Testis (tissue), 3 donors: Measurements from ENCODE around the gene FBXW4. TPM values are rescaled to one million over a fixed set of nuclear protein-coding genes. Genes with fewer than 3 reads are reported as not detected.

Experiments used
- DNase-seq: peaks from one replicate; pipeline ENCODE4 v3.0.0-alpha.2; 2019
- H3K27ac ChIP-seq, 2 donors: fragments of 200-600 bp; sonication (generic); one replicate each; pipeline ENCODE4 v1.5.1; 2019
- H3K27me3 ChIP-seq: fragments of 200-600 bp; sonication (generic); one replicate; pipeline ENCODE4 v1.5.1; 2019
- H3K36me3 ChIP-seq: fragments of 200-600 bp; sonication (generic); one replicate; pipeline ENCODE4 v1.5.1; 2017; ENCODE audit warnings: low read depth; ENCODE audit errors: missing control alignments
- H3K4me1 ChIP-seq: fragments of 200-600 bp; sonication (generic); one replicate; pipeline ENCODE4 v1.5.1; 2019
- H3K4me3 ChIP-seq, 2 donors: fragments of 200-600 bp; sonication (generic); one replicate each; pipeline ENCODE4 v1.5.1; 2017 to 2019
- H3K9me3 ChIP-seq: fragments of 200-600 bp; sonication (generic); one replicate; pipeline ENCODE4 v1.5.1; 2017
- CTCF ChIP-seq, 3 experiments: fragments of 450-650 bp in 2 of 3; fragments of 200-600 bp in 1 of 3; sonication (generic) in 1 of 3; IDR thresholded peaks; one replicate each; pipeline ENCODE4 v1.5.1; 2016 to 2019; ENCODE audit warnings: antibody characterized with exemption in 3 of 3, mild to moderate bottlenecking in 2 of 3, moderate library complexity in 1 of 3
- POLR2A ChIP-seq: fragments of 450-650 bp; IDR thresholded peaks from one replicate; pipeline ENCODE4 v1.6.1; 2017; ENCODE audit warnings: antibody characterized with exemption, mild to moderate bottlenecking, moderate library complexity
- WGBS, 2 donors: methylation state at CpG; one replicate each; pipeline ENCODE4 v1.1.5; 2018; 5-methylcytosine and 5-hydroxymethylcytosine counted together
- intact Hi-C: fragments of 100-400 bp; cut with DNase I; formaldehyde crosslinking; loops from one replicate; pipeline ENCODE4 v1.15.1; 2023; ENCODE audit warnings: low total_unique reads
- polyA plus RNA-seq: library from polyadenylated mRNA; stranded (reverse); fragments of 350-450 nt; fragmentation: Illumina TruSeq; extraction: RNeasy Lipid Tissue Mini Kit (QIAGEN cat#74804); gene quantifications from one replicate; pipeline ENCODE4 v1.2.3, GENCODE V29; 2014; ENCODE audit warnings: low read depth, low replicate concordance; ENCODE audit not compliant: insufficient read depth
- total RNA-seq, 2 donors: library from RNA; depleted of rRNA; stranded (reverse); fragments of >200 nt; gene quantifications; one replicate each; pipeline ENCODE4 v1.2.3, GENCODE V29; 2016

FBXW4 gene
- total and polyA plus RNA-seq, 3 donors from 2014 or later = 49.0 to 76.1 (median 62.5) TPM

- TF ChIP-seq CTCF (IDR thresholded peaks at IDR 0.05) (no peak), POLR2A (no peak)
- Histone ChIP-seq H3K27ac (no peak overlapping the region), H3K4me3 (no peak overlapping the region), H3K36me3 (no peaks in the 10 kb centered on the region), H3K4me1 (no peaks in the 10 kb centered on the region), H3K27me3 (no peaks in the 10 kb centered on the region), H3K9me3 (no peaks in the 10 kb centered on the region)
- WGBS, 2 donors = 93 to 97% methylated on average over 2 of the region's 2 CpGs
- intact Hi-C loops = no loop called here
- DNase-seq = no peak
Observed at GRCh38 chr10:101708870-101709269, 13.9 kb upstream of the FBXW4 start.

GRCh38 chr10:101708073-101708472 lies 13.1 kb upstream of the FBXW4 start:
- Histone ChIP-seq H3K36me3 (no peaks in the 10 kb centered on the region), H3K27ac (no peak overlapping the region), H3K27me3 (no peaks in the 10 kb centered on the region), H3K4me3 (no peak overlapping the region), H3K4me1 (no peaks in the 10 kb centered on the region), H3K9me3 (no peaks in the 10 kb centered on the region)
- no peak for DNase-seq
- intact Hi-C loops = no loop called here
- TF ChIP-seq CTCF (IDR thresholded peaks at IDR 0.05) (no peak), POLR2A (no peak)
- 78 to 87% methylated on average over 1 of the region's 1 CpG for WGBS, 2 donors

- DNase-seq = no peak
- no peak overlapping the region for H3K4me3 ChIP-seq
- 88 to 94% methylated on average over 2 of the region's 2 CpGs for WGBS, 2 donors
- no peaks in the 10 kb centered on the region for H3K36me3 ChIP-seq
- intact Hi-C loops = no loop called here
- no peak overlapping the region for H3K27ac ChIP-seq
- TF ChIP-seq POLR2A (no peak), CTCF (IDR thresholded peaks at IDR 0.05) (no peak)
- H3K27me3 ChIP-seq = no peaks in the 10 kb centered on the region
- H3K4me1 ChIP-seq = no peaks in the 10 kb centered on the region
- no peaks in the 10 kb centered on the region for H3K9me3 ChIP-seq
Observed at GRCh38 chr10:101704331-101704730, 9.4 kb upstream of the FBXW4 start.

- no peaks in the 10 kb centered on the region for H3K9me3 ChIP-seq
- no peak overlapping the region for H3K4me3 ChIP-seq
- H3K4me1 ChIP-seq = peaks cover 16% of the 10 kb centered on the region
- no peak for DNase-seq
- H3K27me3 ChIP-seq = no peaks in the 10 kb centered on the region
- H3K27ac ChIP-seq = no peak overlapping the region
- no peaks in the 10 kb centered on the region for H3K36me3 ChIP-seq
- WGBS, 2 donors = 78 to 79% methylated on average over 3 of the region's 3 CpGs
- TF ChIP-seq POLR2A (no peak), CTCF (IDR thresholded peaks at IDR 0.05) (no peak)
- intact Hi-C loops = no loop called here
Observed at GRCh38 chr10:101696632-101697031, 1.7 kb upstream of the FBXW4 start.

- DNase-seq = no peak
Observed at GRCh38 chr10:101695404-101695890, 477 bp upstream of the FBXW4 start.

More at GRCh38 chr10:101695404-101695890, 477 bp upstream of the FBXW4 start:
- Histone ChIP-seq H3K36me3 (no peaks in the 10 kb centered on the region), H3K27me3 (no peaks in the 10 kb centered on the region), H3K4me1 (peaks cover 16% of the 10 kb centered on the region), H3K27ac (peak overlapping the region; percentile 94 to 96), H3K9me3 (no peaks in the 10 kb centered on the region), H3K4me3 (peak overlapping the region; percentile 84 to 85)
- 39 to 56% methylated on average over 6 to 9 of the region's 10 CpGs for WGBS, 2 donors
- TF ChIP-seq CTCF (IDR thresholded peaks at IDR 0.05) (no peak), POLR2A (no peak)
- intact Hi-C loops = no loop called here
